Upper lobe of left lung (tissue), 4 donors: ENCODE results near the gene TRMT6.

ENCODE experiments used
- EP300 ChIP-seq, 4 donors: sonication (generic); formaldehyde crosslinking; IDR thresholded peaks; one replicate each; pipeline ENCODE4 v1.5.1; 2017; ENCODE audit warnings: antibody characterized with exemption in 4 of 4, control low read depth in 2 of 4
- POLR2A ChIP-seq, 4 donors: fragments of 450-650 bp; IDR thresholded peaks; one replicate each; pipeline ENCODE4 v1.5.1; 2016 to 2017; ENCODE audit warnings: antibody characterized with exemption in 4 of 4, mild to moderate bottlenecking in 2 of 4
- POLR2AphosphoS5 ChIP-seq, 2 donors: sonication (generic); formaldehyde crosslinking; IDR thresholded peaks; one replicate each; pipeline ENCODE4 v1.5.1; 2017; ENCODE audit warnings: antibody characterized with exemption in 2 of 2
- TF ChIP-seq, protein P1 (sequence below), 6 experiments: fragments of 450-650 bp in 4 of 6; fragments of 200-600 bp in 2 of 6; sonication (generic) in 2 of 6; IDR thresholded peaks; one replicate each; pipeline ENCODE4 v1.5.1; 2016 to 2019; ENCODE audit warnings: antibody characterized with exemption in 6 of 6

DNA sequence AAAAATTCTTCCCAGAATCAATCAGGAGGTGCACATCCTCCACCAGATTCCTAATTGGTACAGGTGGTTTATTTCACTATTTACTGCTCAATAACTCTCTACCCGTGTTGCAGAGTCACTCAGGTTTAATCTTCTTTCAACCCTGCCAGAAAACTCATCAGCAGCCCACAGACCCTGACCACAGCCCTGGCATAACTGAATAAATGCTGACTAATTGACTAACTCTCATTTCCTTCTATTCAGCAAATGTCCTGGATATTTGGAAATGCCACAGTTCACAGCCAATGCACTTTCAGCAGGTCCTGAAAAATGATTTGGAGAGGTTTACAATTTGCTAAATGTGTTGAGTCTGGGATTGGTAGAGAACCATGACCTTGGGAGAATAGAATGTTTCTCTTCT lies 62.3 kb downstream of the TRMT6 start:
- TF ChIP-seq, protein P1, sequence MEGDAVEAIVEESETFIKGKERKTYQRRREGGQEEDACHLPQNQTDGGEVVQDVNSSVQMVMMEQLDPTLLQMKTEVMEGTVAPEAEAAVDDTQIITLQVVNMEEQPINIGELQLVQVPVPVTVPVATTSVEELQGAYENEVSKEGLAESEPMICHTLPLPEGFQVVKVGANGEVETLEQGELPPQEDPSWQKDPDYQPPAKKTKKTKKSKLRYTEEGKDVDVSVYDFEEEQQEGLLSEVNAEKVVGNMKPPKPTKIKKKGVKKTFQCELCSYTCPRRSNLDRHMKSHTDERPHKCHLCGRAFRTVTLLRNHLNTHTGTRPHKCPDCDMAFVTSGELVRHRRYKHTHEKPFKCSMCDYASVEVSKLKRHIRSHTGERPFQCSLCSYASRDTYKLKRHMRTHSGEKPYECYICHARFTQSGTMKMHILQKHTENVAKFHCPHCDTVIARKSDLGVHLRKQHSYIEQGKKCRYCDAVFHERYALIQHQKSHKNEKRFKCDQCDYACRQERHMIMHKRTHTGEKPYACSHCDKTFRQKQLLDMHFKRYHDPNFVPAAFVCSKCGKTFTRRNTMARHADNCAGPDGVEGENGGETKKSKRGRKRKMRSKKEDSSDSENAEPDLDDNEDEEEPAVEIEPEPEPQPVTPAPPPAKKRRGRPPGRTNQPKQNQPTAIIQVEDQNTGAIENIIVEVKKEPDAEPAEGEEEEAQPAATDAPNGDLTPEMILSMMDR (IDR thresholded peaks at IDR 0.05) = no peak
- TF ChIP-seq POLR2AphosphoS5 (IDR thresholded peaks at IDR 0.05) (no peak), POLR2A (IDR thresholded peaks at IDR 0.05) (no peak), EP300 (IDR thresholded peaks at IDR 0.05) (no peak)
